DOHH2 (cell line): ENCODE measurements around the gene GALNT18.

Experiments used
- EZH2phosphoT487 ChIP-seq: fragments of 200-600 bp; sonication (generic); IDR thresholded peaks from 2 replicates; pipeline ENCODE4 v1.6.1; 2017; ENCODE audit warnings: borderline replicate concordance, mild to moderate bottlenecking, antibody characterized with exemption, low read length, moderate library complexity, mixed read lengths
- TF ChIP-seq, protein P1 (sequence below): fragments of 200-600 bp; sonication (generic); IDR thresholded peaks from one replicate; pipeline ENCODE4 v1.5.1; 2014; ENCODE audit warnings: antibody characterized with exemption, mild to moderate bottlenecking, low read depth, low read length; ENCODE audit not compliant: poor library complexity, severe bottlenecking

GRCh38 chr11:11292839-11293238 lies 329.0 kb downstream of the GALNT18 start:
- TF ChIP-seq, protein P1, sequence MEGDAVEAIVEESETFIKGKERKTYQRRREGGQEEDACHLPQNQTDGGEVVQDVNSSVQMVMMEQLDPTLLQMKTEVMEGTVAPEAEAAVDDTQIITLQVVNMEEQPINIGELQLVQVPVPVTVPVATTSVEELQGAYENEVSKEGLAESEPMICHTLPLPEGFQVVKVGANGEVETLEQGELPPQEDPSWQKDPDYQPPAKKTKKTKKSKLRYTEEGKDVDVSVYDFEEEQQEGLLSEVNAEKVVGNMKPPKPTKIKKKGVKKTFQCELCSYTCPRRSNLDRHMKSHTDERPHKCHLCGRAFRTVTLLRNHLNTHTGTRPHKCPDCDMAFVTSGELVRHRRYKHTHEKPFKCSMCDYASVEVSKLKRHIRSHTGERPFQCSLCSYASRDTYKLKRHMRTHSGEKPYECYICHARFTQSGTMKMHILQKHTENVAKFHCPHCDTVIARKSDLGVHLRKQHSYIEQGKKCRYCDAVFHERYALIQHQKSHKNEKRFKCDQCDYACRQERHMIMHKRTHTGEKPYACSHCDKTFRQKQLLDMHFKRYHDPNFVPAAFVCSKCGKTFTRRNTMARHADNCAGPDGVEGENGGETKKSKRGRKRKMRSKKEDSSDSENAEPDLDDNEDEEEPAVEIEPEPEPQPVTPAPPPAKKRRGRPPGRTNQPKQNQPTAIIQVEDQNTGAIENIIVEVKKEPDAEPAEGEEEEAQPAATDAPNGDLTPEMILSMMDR: no peak
- no peak for TF ChIP-seq EZH2phosphoT487
